Activated CD8-positive, alpha-beta T cell treated with anti-CD3 and anti-CD28 coated beads for 36 hours (primary cell): ENCODE results near the gene MS4A15. TPM values are rescaled to one million over a fixed set of nuclear protein-coding genes. Genes with fewer than 3 reads are reported as not detected.
"Not testable (repeated sequence)": the region's sequence is repeated elsewhere in the genome, so short reads cannot be mapped to it uniquely, and the experiment has no call there.

Source experiments
- ATAC-seq: fragments of 200-7000 bp; cut with Tn5 transposase; one replicate; pipeline ENCODE4 v1.10.0; 2021; ENCODE audit warnings: mild to moderate bottlenecking, moderate library complexity
- CTCF ChIA-PET: fragments of 350-600 bp; sonication (Branson Sonifier 250); formaldehyde crosslinking; loops from one replicate; lab custom pipeline; 2021; ENCODE audit warnings: antibody characterized with exemption; lab: Charles Lee
- POLR2A ChIA-PET: fragments of 350-600 bp; sonication (Branson Sonifier 250); formaldehyde crosslinking; loops from one replicate; lab custom pipeline; 2021; ENCODE audit warnings: antibody characterized with exemption; lab: Charles Lee
- DNase-seq: peaks from one replicate; pipeline ENCODE4 v3.0.0-alpha.2; 2020
- H3K27ac Mint-ChIP-seq: one replicate; pipeline ENCODE4 v1.8.0; 2021; ENCODE audit warnings: mild to moderate bottlenecking, mixed read lengths
- H3K27me3 Mint-ChIP-seq: one replicate; pipeline ENCODE4 v1.8.0; 2021; ENCODE audit warnings: mixed read lengths
- H3K36me3 Mint-ChIP-seq: one replicate; pipeline ENCODE4 v1.8.0; 2021; ENCODE audit warnings: low read depth, mixed read lengths
- H3K4me1 Mint-ChIP-seq: one replicate; pipeline ENCODE4 v1.8.0; 2021; ENCODE audit warnings: low read depth, mixed read lengths
- H3K4me3 Mint-ChIP-seq: one replicate; pipeline ENCODE4 v1.8.0; 2021; ENCODE audit warnings: mild to moderate bottlenecking, moderate library complexity, mixed read lengths
- H3K9me3 Mint-ChIP-seq: one replicate; pipeline ENCODE4 v1.8.0; 2021; ENCODE audit warnings: mixed read lengths
- CTCF ChIP-seq: fragments of 200-600 bp; IDR thresholded peaks from one replicate; pipeline ENCODE4 v1.8.0; 2022; ENCODE audit warnings: antibody characterized with exemption, mild to moderate bottlenecking
- intact Hi-C: fragments of 100-400 bp; cut with micrococcal nuclease; formaldehyde crosslinking; loops from one replicate; pipeline ENCODE4 v1.10.0; 2022
- total RNA-seq, 2 experiments: library from RNA; stranded (reverse); gene quantifications; one replicate each; pipeline ENCODE4 v1.2.3, GENCODE V29; 2021

MS4A15 gene
- total RNA-seq: not detected

GRCh38 chr11:60756307-60757032 lies at the start of gene MS4A15:
TSS of gene MS4A15 (plus strand) at chr11:60756867. CDS start at chr11:60763734, 6,867 bp downstream.
- Mint-ChIP-seq H3K4me3 (no peak within 1 kb of the TSS), H3K36me3 (no peaks in the 10 kb centered on the region), H3K9me3 (no peaks in the 10 kb centered on the region), H3K27ac (no peak within 1 kb of the TSS), H3K27me3 (peaks cover 25% of the 10 kb centered on the region), H3K4me1 (no peaks in the 10 kb centered on the region)
- ChIA-PET POLR2A (no interaction called here), CTCF (interaction anchor here (0.6 to 2.1 kb wide), 9 partner anchors 9 to 1846 kb away, joined by 3 to 9 read pairs (median 4); no protein-coding TSS in a partner anchor)
- DNase-seq: no peak
- peak; percentile 40 for TF ChIP-seq CTCF
- no peak for ATAC-seq
- intact Hi-C loops: no loop called here

- intact Hi-C loops: no loop called here
- ChIA-PET POLR2A (no interaction called here), CTCF (interaction anchor here (1.6 kb wide), 1 partner anchor 68 kb away, joined by 4 read pairs; no protein-coding TSS in a partner anchor)
- TF ChIP-seq CTCF: no peak
- Mint-ChIP-seq H3K4me1 (no peaks in the 10 kb centered on the region), H3K27me3 (peaks cover 5% of the 10 kb centered on the region), H3K9me3 (no peaks in the 10 kb centered on the region), H3K27ac (no peak overlapping the region), H3K4me3 (no peak overlapping the region), H3K36me3 (no peaks in the 10 kb centered on the region)
- no peak for ATAC-seq
- DNase-seq: no peak
Measured at GRCh38 chr11:60706931-60707330, 49.7 kb upstream of the MS4A15 start.

DNA sequence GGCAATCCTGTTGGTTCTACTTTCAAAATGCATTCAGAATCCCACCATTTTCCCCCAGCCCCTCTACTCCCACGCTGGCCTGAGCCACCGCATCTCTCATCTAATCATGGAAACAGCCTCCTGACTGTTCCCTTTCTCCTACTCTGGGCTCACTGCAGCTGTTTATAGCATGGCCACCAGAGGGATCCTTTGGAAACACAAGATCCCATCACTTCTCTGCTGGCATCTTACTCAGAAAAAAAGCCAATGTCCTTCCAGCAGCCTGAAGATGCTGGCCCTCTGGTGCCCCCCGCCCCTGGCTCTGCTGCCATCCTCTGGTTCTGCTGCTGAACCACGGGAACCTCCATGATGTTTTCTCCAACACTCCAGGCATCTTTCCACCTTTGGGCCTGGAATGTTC lies 46.2 kb upstream of the MS4A15 start:
- H3K4me1 Mint-ChIP-seq: no peaks in the 10 kb centered on the region
- DNase-seq: no peak
- POLR2A ChIA-PET: no interaction called here
- ATAC-seq: no peak
- CTCF ChIA-PET: no interaction called here
- TF ChIP-seq CTCF: no peak
- H3K27me3 Mint-ChIP-seq: peaks cover 7% of the 10 kb centered on the region
- no peak overlapping the region for H3K4me3 Mint-ChIP-seq
- H3K36me3 Mint-ChIP-seq: no peaks in the 10 kb centered on the region
- H3K27ac Mint-ChIP-seq: no peak overlapping the region
- intact Hi-C loops: no loop called here
- H3K9me3 Mint-ChIP-seq: no peaks in the 10 kb centered on the region

GRCh38 chr11:60711276-60711675 lies 45.4 kb upstream of the MS4A15 start:
- no peak overlapping the region for H3K27ac Mint-ChIP-seq
- intact Hi-C loops: no loop called here
- no peak overlapping the region for H3K4me3 Mint-ChIP-seq
- TF ChIP-seq CTCF: no peak
- DNase-seq (no peak), ATAC-seq (no peak)
- POLR2A ChIA-PET: no interaction called here
- no peaks in the 10 kb centered on the region for H3K4me1 Mint-ChIP-seq
- no peaks in the 10 kb centered on the region for H3K36me3 Mint-ChIP-seq
- CTCF ChIA-PET: interaction anchor here (0.9 kb wide), 1 partner anchor 13 kb away, joined by 3 read pairs; no protein-coding TSS in a partner anchor
- no peaks in the 10 kb centered on the region for H3K9me3 Mint-ChIP-seq
- peaks cover 7% of the 10 kb centered on the region for H3K27me3 Mint-ChIP-seq

- H3K9me3 Mint-ChIP-seq: not testable (repeated sequence)
Measured at GRCh38 chr11:60713423-60713822, 43.2 kb upstream of the MS4A15 start.

More at GRCh38 chr11:60713423-60713822, 43.2 kb upstream of the MS4A15 start:
- H3K27me3 Mint-ChIP-seq, H3K4me3 Mint-ChIP-seq, CTCF ChIA-PET, H3K4me1 Mint-ChIP-seq, DNase-seq, ATAC-seq, POLR2A ChIA-PET, H3K27ac Mint-ChIP-seq, H3K36me3 Mint-ChIP-seq, intact Hi-C loops: not testable (repeated sequence)
